ENCODE results near the gene CADPS. TPM values are rescaled to one million over a fixed set of nuclear protein-coding genes. Genes with fewer than 3 reads are reported as not detected.

The CADPS gene
- total RNA-seq, 2 experiments from 2014 or later: not detected

DNA sequence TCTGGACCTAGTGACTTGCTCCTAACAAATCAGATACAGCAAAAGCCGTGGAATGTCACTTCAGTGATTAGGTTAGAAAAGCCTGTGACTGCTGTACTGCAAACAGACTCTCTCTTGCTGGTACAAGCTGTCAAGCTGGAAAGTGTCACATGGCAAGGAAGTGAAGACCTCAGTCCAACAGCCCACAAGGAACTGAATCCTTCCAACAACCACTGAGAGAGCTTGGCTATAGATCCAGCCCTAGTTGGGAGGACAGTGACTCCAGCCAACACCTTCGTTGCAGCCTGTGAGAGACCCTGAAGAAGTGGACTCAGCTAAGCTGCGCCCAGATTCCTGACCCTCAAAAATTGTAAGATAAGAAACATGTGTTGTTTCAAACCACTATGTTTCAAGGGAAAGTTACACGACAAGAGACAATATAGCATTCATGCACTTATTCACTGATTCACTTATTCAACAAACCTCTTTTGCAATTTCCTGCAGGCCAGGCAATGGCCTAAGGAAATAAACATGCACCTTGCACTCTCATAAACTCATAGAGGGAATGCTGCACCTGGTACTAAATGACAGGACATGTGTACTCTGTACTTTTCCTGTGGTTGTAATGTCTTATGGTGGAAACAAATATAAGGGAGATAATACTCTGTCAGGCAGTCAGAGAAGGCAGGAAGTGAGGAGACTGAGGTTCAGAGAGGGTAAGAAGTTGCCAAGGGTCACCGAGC, 142.9 kb downstream of the CADPS start:
- no peak overlapping the region for H3K27ac Mint-ChIP-seq
- H3K4me1 Mint-ChIP-seq: no peaks in the 10 kb centered on the region
- H3K36me3 Mint-ChIP-seq (ENCODE audit: low read depth): no peaks in the 10 kb centered on the region
- DNase-seq: no peak
- no peaks in the 10 kb centered on the region for H3K27me3 Mint-ChIP-seq
- no peak overlapping the region for H3K4me3 Mint-ChIP-seq
- H3K9me3 Mint-ChIP-seq: no peaks in the 10 kb centered on the region
- POLR2A ChIA-PET: no interaction called here
- CTCF ChIA-PET: no interaction called here

DNA sequence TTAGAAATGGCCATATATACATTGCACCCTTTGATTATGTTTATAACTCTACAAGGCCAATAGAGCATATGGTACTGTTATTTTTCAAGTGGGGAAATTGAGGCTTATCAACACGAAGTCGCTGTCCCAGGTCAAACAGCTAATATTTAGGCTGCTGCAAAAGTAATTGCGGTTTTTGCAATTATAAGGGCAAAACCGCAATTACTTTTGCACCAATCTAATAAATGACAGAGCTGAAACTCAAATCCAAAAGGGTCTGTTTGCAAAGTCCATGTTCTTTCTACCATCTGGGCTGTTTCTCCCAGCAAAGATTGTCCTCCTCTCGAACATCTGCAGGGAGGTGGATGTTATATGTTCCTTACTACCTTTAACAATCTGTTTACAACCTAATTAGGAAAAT, 147.2 kb downstream of the CADPS start:
- no peaks in the 10 kb centered on the region for H3K27me3 Mint-ChIP-seq
- DNase-seq: no peak
- H3K27ac Mint-ChIP-seq: no peak overlapping the region
- ChIA-PET CTCF (no interaction called here), POLR2A (no interaction called here)
- no peaks in the 10 kb centered on the region for H3K9me3 Mint-ChIP-seq
- H3K4me1 Mint-ChIP-seq: no peaks in the 10 kb centered on the region
- H3K36me3 Mint-ChIP-seq (ENCODE audit: low read depth): no peaks in the 10 kb centered on the region
- H3K4me3 Mint-ChIP-seq: no peak overlapping the region

DNA sequence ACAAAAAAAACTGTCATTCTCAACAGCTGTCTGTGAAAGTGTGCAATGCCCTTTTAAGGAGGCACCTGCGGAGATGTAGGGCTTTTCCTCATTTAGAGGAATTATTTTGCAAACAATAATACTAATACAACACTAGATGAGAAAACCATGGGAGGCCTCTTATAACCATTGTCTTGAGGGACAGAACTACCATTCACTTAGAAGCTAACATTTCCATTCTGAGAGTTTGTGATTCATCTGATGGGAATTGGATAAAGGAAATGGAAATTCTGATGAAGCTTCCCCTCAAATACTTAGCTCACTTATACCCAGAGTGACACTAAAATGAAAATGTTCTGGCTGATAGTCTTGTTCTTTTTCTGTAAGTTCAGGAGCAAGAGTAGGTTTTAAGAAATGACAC, 147.7 kb downstream of the CADPS start:
- Mint-ChIP-seq H3K36me3 (ENCODE audit: low read depth) (no peaks in the 10 kb centered on the region), H3K4me1 (no peaks in the 10 kb centered on the region), H3K9me3 (no peaks in the 10 kb centered on the region), H3K4me3 (no peak overlapping the region), H3K27ac (no peak overlapping the region), H3K27me3 (no peaks in the 10 kb centered on the region)
- no peak for DNase-seq
- ChIA-PET POLR2A (no interaction called here), CTCF (no interaction called here)

DNA sequence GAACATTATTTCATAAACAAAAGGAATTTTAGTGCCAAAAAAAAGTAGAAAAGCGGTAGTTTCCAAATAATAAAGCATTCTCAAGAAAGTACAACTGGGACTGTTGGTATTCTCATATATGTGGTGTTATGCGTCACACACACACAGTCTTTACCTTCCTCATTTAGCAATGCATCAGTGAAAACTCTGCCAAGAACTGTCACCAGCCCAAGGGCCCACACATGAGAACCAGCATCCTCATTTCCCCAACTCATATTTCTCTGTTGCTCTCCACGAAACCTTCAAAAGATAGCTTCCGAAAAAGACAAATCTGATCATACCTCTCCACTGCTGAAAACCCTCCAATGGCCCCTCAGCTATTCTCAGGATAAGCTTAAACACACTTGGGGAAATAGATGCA, 150.7 kb downstream of the CADPS start:
- no peak overlapping the region for H3K27ac Mint-ChIP-seq
- no peak for DNase-seq
- ChIA-PET POLR2A (no interaction called here), CTCF (no interaction called here)
- H3K36me3 Mint-ChIP-seq (ENCODE audit: low read depth): no peaks in the 10 kb centered on the region
- H3K4me3 Mint-ChIP-seq: no peak overlapping the region
- H3K4me1 Mint-ChIP-seq: no peaks in the 10 kb centered on the region
- no peaks in the 10 kb centered on the region for H3K9me3 Mint-ChIP-seq
- no peaks in the 10 kb centered on the region for H3K27me3 Mint-ChIP-seq

DNA sequence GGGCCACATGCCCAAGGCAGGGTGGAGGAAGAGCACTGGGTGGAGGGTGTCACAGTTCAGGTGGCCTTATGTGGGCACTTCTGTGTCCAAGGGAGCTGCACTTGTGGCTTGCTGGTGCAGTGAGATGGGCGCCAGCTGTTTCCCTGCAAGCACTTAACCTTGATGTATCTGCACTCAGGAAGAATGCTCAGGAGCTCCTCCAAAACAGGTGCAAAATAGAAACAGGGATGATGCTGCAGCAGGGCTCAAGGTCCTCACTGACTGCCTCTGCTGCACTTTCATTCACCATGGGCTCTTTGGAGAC, 151.3 kb downstream of the CADPS start:
- Mint-ChIP-seq H3K36me3 (ENCODE audit: low read depth) (no peaks in the 10 kb centered on the region), H3K27ac (no peak overlapping the region), H3K9me3 (no peaks in the 10 kb centered on the region), H3K27me3 (no peaks in the 10 kb centered on the region), H3K4me1 (no peaks in the 10 kb centered on the region), H3K4me3 (no peak overlapping the region)
- ChIA-PET POLR2A (no interaction called here), CTCF (no interaction called here)
- no peak for DNase-seq

DNA sequence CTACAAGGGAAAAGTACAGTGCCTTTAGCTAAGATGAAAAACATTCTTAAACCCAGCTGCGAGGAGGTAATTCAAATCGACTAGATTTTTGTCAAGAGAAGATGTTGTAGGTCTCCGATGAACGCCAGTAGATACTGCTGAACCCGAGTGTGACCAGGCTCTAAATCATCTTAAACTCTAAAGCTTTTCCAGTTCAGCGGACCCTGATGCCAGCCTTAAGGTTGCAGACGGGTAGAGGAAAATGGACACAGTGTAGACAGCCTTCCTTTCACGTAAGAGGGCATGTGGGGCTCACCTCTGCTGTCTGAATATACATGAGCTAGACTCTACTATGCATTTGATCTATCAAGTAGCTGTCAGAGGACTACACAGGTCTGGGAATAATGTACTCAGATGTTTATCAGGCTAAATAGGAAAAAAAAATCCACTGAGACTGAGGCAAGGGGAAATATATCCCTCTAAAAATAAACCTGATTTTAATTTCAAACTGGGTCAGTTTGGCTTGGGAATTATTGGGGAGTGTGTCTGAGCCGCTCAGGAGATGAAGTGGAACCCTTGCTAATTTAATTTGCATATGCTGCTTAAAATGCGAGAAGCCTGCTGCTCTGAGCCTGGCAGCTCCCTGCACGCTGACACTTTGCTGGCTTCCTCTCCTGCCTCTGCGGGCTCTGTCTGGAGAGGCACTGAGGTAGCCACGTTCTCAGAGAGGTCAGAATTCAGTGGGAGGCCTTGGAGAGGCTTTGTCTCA, 151.9 kb downstream of the CADPS start:
- ChIA-PET CTCF (no interaction called here), POLR2A (no interaction called here)
- Mint-ChIP-seq H3K27me3 (no peaks in the 10 kb centered on the region), H3K36me3 (ENCODE audit: low read depth) (no peaks in the 10 kb centered on the region), H3K9me3 (no peaks in the 10 kb centered on the region), H3K27ac (no peak overlapping the region), H3K4me3 (no peak overlapping the region), H3K4me1 (no peaks in the 10 kb centered on the region)
- no peak for DNase-seq

DNA sequence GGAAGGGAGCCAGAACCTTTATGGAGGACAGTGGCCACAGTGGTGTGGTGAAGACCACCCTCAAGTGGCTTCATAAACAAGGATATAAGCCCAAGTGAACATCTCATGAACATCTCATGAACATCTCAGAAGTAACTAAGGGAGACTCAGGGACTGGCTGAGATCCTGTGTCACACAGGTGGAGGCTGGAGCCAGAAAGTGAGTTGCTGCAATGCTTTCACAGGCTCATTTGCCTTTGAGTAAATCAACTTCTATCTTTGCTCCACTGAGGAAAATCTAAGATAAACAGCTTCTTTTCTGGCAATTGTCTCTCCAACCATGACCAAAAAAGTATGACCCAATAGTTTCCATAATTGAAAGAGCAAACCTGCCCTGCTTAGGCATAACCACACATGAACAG, 152.9 kb downstream of the CADPS start:
- H3K36me3 Mint-ChIP-seq (ENCODE audit: low read depth): no peaks in the 10 kb centered on the region
- CTCF ChIA-PET: no interaction called here
- H3K27me3 Mint-ChIP-seq: no peaks in the 10 kb centered on the region
- H3K4me1 Mint-ChIP-seq: no peaks in the 10 kb centered on the region
- DNase-seq: no peak
- H3K9me3 Mint-ChIP-seq: no peaks in the 10 kb centered on the region
- no peak overlapping the region for H3K27ac Mint-ChIP-seq
- H3K4me3 Mint-ChIP-seq: no peak overlapping the region
- POLR2A ChIA-PET: no interaction called here

DNA sequence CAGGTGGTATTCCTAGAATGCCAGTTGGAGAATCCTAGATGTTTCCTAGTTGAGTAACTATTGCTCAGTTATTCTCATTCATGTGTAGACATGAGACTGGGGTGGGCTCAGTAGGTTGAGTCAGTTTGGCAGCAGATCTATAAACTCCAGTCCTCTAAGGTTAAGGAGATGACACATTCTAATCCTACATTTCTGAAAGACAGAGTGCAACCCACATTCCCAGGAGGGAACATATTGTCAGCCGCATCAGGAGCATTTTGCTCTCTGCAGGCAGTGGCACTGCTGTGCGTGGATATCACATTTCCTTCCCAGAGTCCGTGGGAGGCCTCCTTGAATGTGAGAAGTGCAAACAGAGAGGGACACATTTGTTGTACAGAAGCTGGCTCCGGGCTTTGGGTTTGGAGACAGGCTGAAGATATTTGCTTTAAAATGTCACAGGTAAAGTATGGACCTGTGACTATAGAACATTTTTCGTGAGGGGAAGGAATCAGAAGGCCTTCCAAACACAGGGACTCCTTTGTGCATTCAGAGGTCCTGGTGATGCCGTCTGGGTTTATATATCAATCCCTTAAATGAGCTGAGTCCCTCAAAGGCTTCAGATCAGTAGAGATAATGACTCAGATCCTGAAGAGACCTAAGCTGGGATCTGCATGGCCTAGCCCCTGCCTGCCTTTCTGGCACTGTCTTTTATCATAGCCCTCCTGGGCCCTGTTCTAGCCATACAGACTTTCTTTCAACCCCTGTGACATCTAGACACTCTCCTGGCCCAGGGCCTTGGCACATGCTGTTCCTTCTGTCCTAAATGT, 156.5 kb downstream of the CADPS start:
- Mint-ChIP-seq H3K36me3 (ENCODE audit: low read depth) (no peaks in the 10 kb centered on the region), H3K9me3 (no peaks in the 10 kb centered on the region), H3K4me1 (no peaks in the 10 kb centered on the region), H3K4me3 (no peak overlapping the region), H3K27me3 (no peaks in the 10 kb centered on the region), H3K27ac (no peak overlapping the region)
- DNase-seq: no peak
- ChIA-PET POLR2A (no interaction called here), CTCF (no interaction called here)

DNA sequence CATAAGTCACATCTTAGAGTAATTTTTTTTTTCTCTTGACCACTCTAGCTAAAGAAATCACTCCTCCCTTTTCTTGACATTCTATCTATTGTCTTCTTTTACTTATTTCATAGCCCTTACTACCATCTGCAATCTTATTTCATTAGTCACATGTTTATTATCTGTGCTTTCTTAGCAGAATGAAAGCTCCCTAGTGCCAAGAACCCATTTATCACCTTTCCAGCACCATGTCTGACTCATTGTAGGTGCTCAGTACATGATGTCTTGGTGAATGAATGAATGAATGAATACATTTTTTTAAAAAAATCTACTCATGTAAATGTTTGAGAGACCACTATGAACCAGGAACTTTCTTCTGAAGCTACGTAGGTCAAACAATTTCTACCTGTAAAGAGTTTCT, 157.2 kb downstream of the CADPS start:
- Mint-ChIP-seq H3K27ac (no peak overlapping the region), H3K4me1 (no peaks in the 10 kb centered on the region), H3K9me3 (no peaks in the 10 kb centered on the region), H3K36me3 (ENCODE audit: low read depth) (no peaks in the 10 kb centered on the region), H3K4me3 (no peak overlapping the region), H3K27me3 (no peaks in the 10 kb centered on the region)
- POLR2A ChIA-PET: no interaction called here
- CTCF ChIA-PET: no interaction called here
- DNase-seq: no peak

DNA sequence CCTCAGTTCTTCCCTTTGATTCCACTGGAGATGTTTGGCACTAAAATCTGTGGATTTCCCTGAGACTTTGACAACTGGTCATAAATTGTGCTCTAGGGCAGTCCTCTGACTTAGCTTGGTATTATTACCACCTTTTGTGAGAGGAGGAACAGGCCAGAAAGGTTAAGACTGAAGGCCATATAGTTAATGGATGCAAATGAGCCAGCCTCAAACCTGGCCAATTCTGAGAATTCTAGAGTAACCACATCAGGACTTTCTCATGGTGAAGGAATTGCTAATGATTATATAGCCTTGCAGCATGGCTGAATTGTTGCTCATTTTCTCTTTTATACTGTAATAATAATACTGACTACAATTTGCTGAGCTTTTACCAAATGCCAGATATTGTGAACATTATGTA, 162.5 kb downstream of the CADPS start:
- CTCF ChIA-PET: no interaction called here
- DNase-seq: no peak
- H3K36me3 Mint-ChIP-seq (ENCODE audit: low read depth): no peaks in the 10 kb centered on the region
- no peaks in the 10 kb centered on the region for H3K27me3 Mint-ChIP-seq
- H3K4me3 Mint-ChIP-seq: no peak overlapping the region
- POLR2A ChIA-PET: no interaction called here
- H3K4me1 Mint-ChIP-seq: no peaks in the 10 kb centered on the region
- no peak overlapping the region for H3K27ac Mint-ChIP-seq
- no peaks in the 10 kb centered on the region for H3K9me3 Mint-ChIP-seq

DNA sequence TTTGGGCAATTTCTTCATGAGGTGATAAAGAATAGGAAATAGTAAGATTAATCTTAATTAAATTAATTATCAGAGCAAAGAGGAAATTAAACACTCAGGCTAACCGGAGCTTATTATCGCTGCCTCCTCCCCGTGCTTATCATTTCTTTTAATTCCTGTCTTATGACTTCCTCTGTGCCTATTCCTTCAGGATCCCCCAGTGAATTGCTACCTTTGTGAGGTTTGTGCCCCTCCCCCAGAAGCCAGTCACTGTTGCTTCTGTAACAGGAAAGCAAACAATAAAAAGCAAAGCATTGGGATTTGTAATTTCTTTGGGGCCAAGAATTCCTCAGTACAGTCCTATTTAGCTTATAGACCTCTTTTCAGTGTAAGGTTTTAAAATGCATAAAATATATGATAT, 164.5 kb downstream of the CADPS start:
- Mint-ChIP-seq H3K36me3 (ENCODE audit: low read depth) (no peaks in the 10 kb centered on the region), H3K27ac (no peak overlapping the region), H3K9me3 (no peaks in the 10 kb centered on the region), H3K4me1 (no peaks in the 10 kb centered on the region), H3K27me3 (no peaks in the 10 kb centered on the region), H3K4me3 (no peak overlapping the region)
- POLR2A ChIA-PET: no interaction called here
- no peak for DNase-seq
- CTCF ChIA-PET: interaction anchor here (0.6 to 1.1 kb wide), 2 partner anchors 26 to 220 kb away, joined by 4 to 5 read pairs; no protein-coding TSS in a partner anchor

DNA sequence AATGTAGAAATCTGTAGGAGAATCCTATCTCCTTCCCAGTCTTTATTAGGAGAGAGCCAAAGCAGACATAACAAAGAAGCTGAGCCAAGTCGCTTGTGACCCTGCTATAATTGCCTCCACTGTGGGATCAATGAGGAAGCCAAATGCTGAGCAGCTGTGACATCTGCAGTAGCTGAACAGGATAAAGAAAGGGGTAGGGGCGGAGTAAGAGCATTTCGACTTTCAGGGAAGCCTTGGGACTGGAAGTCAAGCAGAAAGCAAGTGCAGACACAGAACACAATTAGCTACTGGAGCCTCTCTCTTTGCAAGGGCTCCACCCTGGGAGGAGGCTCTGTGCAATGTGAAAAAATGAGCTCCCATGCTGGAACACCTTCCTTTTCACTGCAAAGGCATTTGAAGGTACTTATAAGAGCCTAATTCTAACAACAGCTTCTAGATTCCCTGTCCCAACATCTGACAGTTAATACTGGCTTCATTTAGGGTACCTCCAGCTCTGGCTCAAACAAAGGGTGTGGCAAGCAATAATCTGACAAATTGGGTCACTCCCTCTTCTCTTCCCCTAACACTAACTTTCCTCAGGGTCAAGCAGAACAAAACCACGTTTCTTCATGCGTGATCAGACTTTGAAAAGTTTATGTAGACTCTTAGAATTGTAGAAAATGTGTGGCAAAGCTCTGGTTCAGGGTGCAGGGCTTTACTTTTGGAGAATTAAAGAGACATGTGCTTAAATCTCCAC, 166.4 kb downstream of the CADPS start:
- Mint-ChIP-seq H3K36me3 (ENCODE audit: low read depth) (no peaks in the 10 kb centered on the region), H3K9me3 (no peaks in the 10 kb centered on the region), H3K4me3 (no peak overlapping the region), H3K4me1 (no peaks in the 10 kb centered on the region), H3K27ac (no peak overlapping the region), H3K27me3 (no peaks in the 10 kb centered on the region)
- CTCF ChIA-PET: no interaction called here
- DNase-seq: no peak
- POLR2A ChIA-PET: no interaction called here

DNA sequence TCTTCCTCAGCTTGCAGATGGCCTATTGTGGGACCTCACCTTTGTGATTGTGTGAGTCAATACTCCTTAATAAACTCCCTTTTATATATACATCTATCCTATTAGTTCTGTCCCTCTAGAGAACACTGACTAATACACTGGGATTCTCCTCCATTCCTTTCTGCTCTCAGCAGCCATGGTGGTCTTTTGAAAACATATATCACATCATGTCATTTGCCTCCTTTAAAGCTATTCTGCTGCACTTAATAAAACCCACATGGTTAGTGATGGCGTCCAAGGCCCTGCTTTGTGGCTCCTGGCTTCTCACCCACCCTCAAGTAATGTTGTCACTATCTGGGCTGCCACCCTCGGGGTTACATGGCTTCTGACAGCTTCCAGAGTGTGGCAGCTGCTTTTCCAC, 169.5 kb downstream of the CADPS start:
- H3K4me3 Mint-ChIP-seq: no peak overlapping the region
- H3K27me3 Mint-ChIP-seq: no peaks in the 10 kb centered on the region
- DNase-seq: no peak
- H3K9me3 Mint-ChIP-seq: no peaks in the 10 kb centered on the region
- ChIA-PET CTCF (no interaction called here), POLR2A (no interaction called here)
- H3K4me1 Mint-ChIP-seq: no peaks in the 10 kb centered on the region
- H3K27ac Mint-ChIP-seq: no peak overlapping the region
- no peaks in the 10 kb centered on the region for H3K36me3 Mint-ChIP-seq (ENCODE audit: low read depth)
